ENCODE measurements around the gene BMI1.
"Not testable (repeated sequence)": the region's sequence is repeated elsewhere in the genome, so short reads cannot be mapped to it uniquely, and the experiment has no call there.

Gene BMI1

GRCh38 chr10:22294694-22295093 lies 26.2 kb upstream of the BMI1 start:
- no peak overlapping the region for H3K4me3 ChIP-seq (ENCODE audit: control insufficient read depth, low read depth, low read length)
- no peak for DNase-seq (ENCODE audit: low read depth)
- TF ChIP-seq CTCF (conservative IDR thresholded peaks at IDR 0.05; ENCODE audit: control insufficient read depth, insufficient read depth, low read depth, low read length) = no peak

GRCh38 chr10:22301193-22301592 lies 19.7 kb upstream of the BMI1 start:
- TF ChIP-seq CTCF (conservative IDR thresholded peaks at IDR 0.05; ENCODE audit: control insufficient read depth, insufficient read depth, low read depth, low read length) = no peak
- no peak overlapping the region for H3K4me3 ChIP-seq (ENCODE audit: control insufficient read depth, low read depth, low read length)
- DNase-seq (ENCODE audit: low read depth) = no peak

- no peak for TF ChIP-seq CTCF (conservative IDR thresholded peaks at IDR 0.05; ENCODE audit: control insufficient read depth, insufficient read depth, low read depth, low read length)
- DNase-seq (ENCODE audit: low read depth) = no peak
- H3K4me3 ChIP-seq (ENCODE audit: control insufficient read depth, low read depth, low read length) = no peak overlapping the region
Measured at GRCh38 chr10:22303461-22303860, 17.4 kb upstream of the BMI1 start.

- DNase-seq (ENCODE audit: low read depth) = no peak
- H3K4me3 ChIP-seq (ENCODE audit: control insufficient read depth, low read depth, low read length) = no peak overlapping the region
- TF ChIP-seq CTCF (conservative IDR thresholded peaks at IDR 0.05; ENCODE audit: control insufficient read depth, insufficient read depth, low read depth, low read length) = no peak
Measured at GRCh38 chr10:22305721-22306120, 15.2 kb upstream of the BMI1 start.

GRCh38 chr10:22308390-22308789 lies 12.5 kb upstream of the BMI1 start:
- peak; percentile 52 for DNase-seq (ENCODE audit: low read depth)
- H3K4me3 ChIP-seq (ENCODE audit: control insufficient read depth, low read depth, low read length) = no peak overlapping the region
- no peak for TF ChIP-seq CTCF (conservative IDR thresholded peaks at IDR 0.05; ENCODE audit: control insufficient read depth, insufficient read depth, low read depth, low read length)

GRCh38 chr10:22309180-22310000 lies 11.5 kb upstream of the BMI1 start:
- no peak for DNase-seq (ENCODE audit: low read depth)
- no peak for TF ChIP-seq CTCF (conservative IDR thresholded peaks at IDR 0.05; ENCODE audit: control insufficient read depth, insufficient read depth, low read depth, low read length)
- H3K4me3 ChIP-seq (ENCODE audit: control insufficient read depth, low read depth, low read length) = no peak overlapping the region

GRCh38 chr10:22310012-22310411 lies 10.9 kb upstream of the BMI1 start:
- H3K4me3 ChIP-seq (ENCODE audit: control insufficient read depth, low read depth, low read length); DNase-seq (ENCODE audit: low read depth): not testable (repeated sequence)
